ENCODE data around the gene CHRNE. TPM values are rescaled to one million over a fixed set of nuclear protein-coding genes. Genes with fewer than 3 reads are reported as not detected.

CHRNE gene
- polyA plus RNA-seq, 1 donor = 0.37 TPM

GRCh38 chr17:4947010-4947410, 44.1 kb upstream of the CHRNE start:
- Histone ChIP-seq H3K4me3 (ENCODE audit: low read length) (peak overlapping the region; percentile 100), H3K4me1 (ENCODE audit: control insufficient read depth, insufficient read depth, low read length) (peaks cover 48% of the 10 kb centered on the region), H3K27ac (ENCODE audit: low read length) (peak overlapping the region; percentile 99), H3K36me3 (ENCODE audit: control insufficient read depth, insufficient read depth, low read length) (peaks cover 52% of the 10 kb centered on the region), H3K27me3 (ENCODE audit: control insufficient read depth, insufficient read depth, low read length) (no peaks in the 10 kb centered on the region), H3K9me3 (ENCODE audit: control insufficient read depth, low read depth, low read length) (no peaks in the 10 kb centered on the region)
- 0% methylated on average over 1 of the region's 7 CpGs for WGBS (ENCODE audit: insufficient coverage, low lambda C conversion rate)
- DNase-seq = no peak

- no peak for DNase-seq
- Histone ChIP-seq H3K9me3 (ENCODE audit: control insufficient read depth, low read depth, low read length) (no peaks in the 10 kb centered on the region), H3K4me3 (ENCODE audit: low read length) (peak overlapping the region; percentile 100), H3K36me3 (ENCODE audit: control insufficient read depth, insufficient read depth, low read length) (peaks cover 54% of the 10 kb centered on the region), H3K27ac (ENCODE audit: low read length) (peak overlapping the region; percentile 99), H3K27me3 (ENCODE audit: control insufficient read depth, insufficient read depth, low read length) (no peaks in the 10 kb centered on the region), H3K4me1 (ENCODE audit: control insufficient read depth, insufficient read depth, low read length) (peaks cover 48% of the 10 kb centered on the region)
- no CpG with 5 or more reads among the region's 16 CpGs for WGBS (ENCODE audit: insufficient coverage, low lambda C conversion rate)
Observed at GRCh38 chr17:4946312-4946976, 43.5 kb upstream of the CHRNE start.

- no peak overlapping the region for H3K4me3 ChIP-seq (ENCODE audit: low read length)
Observed at GRCh38 chr17:4945944-4946280, 43.0 kb upstream of the CHRNE start.

GRCh38 chr17:4945176-4945943, 42.5 kb upstream of the CHRNE start:
- no CpG with 5 or more reads among the region's 7 CpGs for WGBS (ENCODE audit: insufficient coverage, low lambda C conversion rate)
- Histone ChIP-seq H3K27me3 (ENCODE audit: control insufficient read depth, insufficient read depth, low read length) (no peaks in the 10 kb centered on the region), H3K9me3 (ENCODE audit: control insufficient read depth, low read depth, low read length) (no peaks in the 10 kb centered on the region), H3K4me1 (ENCODE audit: control insufficient read depth, insufficient read depth, low read length) (peaks cover 42% of the 10 kb centered on the region), H3K27ac (ENCODE audit: low read length) (peak overlapping the region; percentile 55), H3K4me3 (ENCODE audit: low read length) (no peak overlapping the region), H3K36me3 (ENCODE audit: control insufficient read depth, insufficient read depth, low read length) (peaks cover 54% of the 10 kb centered on the region)
- DNase-seq = peak in 1 of 2 donors; percentile 67

More at GRCh38 chr17:4945944-4946280, 43.0 kb upstream of the CHRNE start:
- no CpG with 5 or more reads among the region's 4 CpGs for WGBS (ENCODE audit: insufficient coverage, low lambda C conversion rate)
- Histone ChIP-seq H3K36me3 (ENCODE audit: control insufficient read depth, insufficient read depth, low read length) (peaks cover 54% of the 10 kb centered on the region), H3K27ac (ENCODE audit: low read length) (peak overlapping the region; percentile 9), H3K4me1 (ENCODE audit: control insufficient read depth, insufficient read depth, low read length) (peaks cover 47% of the 10 kb centered on the region), H3K9me3 (ENCODE audit: control insufficient read depth, low read depth, low read length) (no peaks in the 10 kb centered on the region), H3K27me3 (ENCODE audit: control insufficient read depth, insufficient read depth, low read length) (no peaks in the 10 kb centered on the region)
- no peak for DNase-seq

- H3K27me3 ChIP-seq (ENCODE audit: control insufficient read depth, insufficient read depth, low read length) = no peaks in the 10 kb centered on the region
- DNase-seq = no peak
- peaks cover 38% of the 10 kb centered on the region for H3K4me1 ChIP-seq (ENCODE audit: control insufficient read depth, insufficient read depth, low read length)
- WGBS (ENCODE audit: insufficient coverage, low lambda C conversion rate) = no CpG with 5 or more reads among the region's 8 CpGs
- no peaks in the 10 kb centered on the region for H3K9me3 ChIP-seq (ENCODE audit: control insufficient read depth, low read depth, low read length)
- H3K27ac ChIP-seq (ENCODE audit: low read length) = peak overlapping the region; percentile 55
- peaks cover 54% of the 10 kb centered on the region for H3K36me3 ChIP-seq (ENCODE audit: control insufficient read depth, insufficient read depth, low read length)
- no peak overlapping the region for H3K4me3 ChIP-seq (ENCODE audit: low read length)
Observed at GRCh38 chr17:4944554-4945175, 41.8 kb upstream of the CHRNE start.

- Histone ChIP-seq H3K36me3 (ENCODE audit: control insufficient read depth, insufficient read depth, low read length) (peaks cover 54% of the 10 kb centered on the region), H3K9me3 (ENCODE audit: control insufficient read depth, low read depth, low read length) (no peaks in the 10 kb centered on the region), H3K4me3 (ENCODE audit: low read length) (no peak overlapping the region), H3K27me3 (ENCODE audit: control insufficient read depth, insufficient read depth, low read length) (no peaks in the 10 kb centered on the region), H3K27ac (ENCODE audit: low read length) (no peak overlapping the region), H3K4me1 (ENCODE audit: control insufficient read depth, insufficient read depth, low read length) (peaks cover 39% of the 10 kb centered on the region)
- no CpG with 5 or more reads among the region's 3 CpGs for WGBS (ENCODE audit: insufficient coverage, low lambda C conversion rate)
- DNase-seq = no peak
Observed at GRCh38 chr17:4944163-4944553, 41.3 kb upstream of the CHRNE start.

- no peak overlapping the region for H3K4me3 ChIP-seq (ENCODE audit: low read length)
- H3K9me3 ChIP-seq (ENCODE audit: control insufficient read depth, low read depth, low read length) = no peaks in the 10 kb centered on the region
- no peaks in the 10 kb centered on the region for H3K27me3 ChIP-seq (ENCODE audit: control insufficient read depth, insufficient read depth, low read length)
- no peak overlapping the region for H3K27ac ChIP-seq (ENCODE audit: low read length)
- no peak for DNase-seq
- H3K4me1 ChIP-seq (ENCODE audit: control insufficient read depth, insufficient read depth, low read length) = peaks cover 49% of the 10 kb centered on the region
- H3K36me3 ChIP-seq (ENCODE audit: control insufficient read depth, insufficient read depth, low read length) = peaks cover 61% of the 10 kb centered on the region
- 93% methylated on average over 3 of the region's 13 CpGs for WGBS (ENCODE audit: insufficient coverage, low lambda C conversion rate)
Observed at GRCh38 chr17:4942760-4943508, 40.0 kb upstream of the CHRNE start.

GRCh38 chr17:4941319-4941610, 38.4 kb upstream of the CHRNE start:
- WGBS (ENCODE audit: insufficient coverage, low lambda C conversion rate) = no CpG with 5 or more reads among the region's 4 CpGs
- Histone ChIP-seq H3K36me3 (ENCODE audit: control insufficient read depth, insufficient read depth, low read length) (peaks cover 68% of the 10 kb centered on the region), H3K27me3 (ENCODE audit: control insufficient read depth, insufficient read depth, low read length) (no peaks in the 10 kb centered on the region), H3K4me1 (ENCODE audit: control insufficient read depth, insufficient read depth, low read length) (peaks cover 42% of the 10 kb centered on the region), H3K9me3 (ENCODE audit: control insufficient read depth, low read depth, low read length) (no peaks in the 10 kb centered on the region), H3K4me3 (ENCODE audit: low read length) (peak overlapping the region; percentile 83), H3K27ac (ENCODE audit: low read length) (no peak overlapping the region)
- no peak for DNase-seq

GRCh38 chr17:4940555-4941318, 37.8 kb upstream of the CHRNE start:
- H3K9me3 ChIP-seq (ENCODE audit: control insufficient read depth, low read depth, low read length) = no peaks in the 10 kb centered on the region
- no peak for DNase-seq
- WGBS (ENCODE audit: insufficient coverage, low lambda C conversion rate) = 6% methylated on average over 5 of the region's 29 CpGs
- H3K27me3 ChIP-seq (ENCODE audit: control insufficient read depth, insufficient read depth, low read length) = no peaks in the 10 kb centered on the region
- peaks cover 66% of the 10 kb centered on the region for H3K36me3 ChIP-seq (ENCODE audit: control insufficient read depth, insufficient read depth, low read length)
- peaks cover 39% of the 10 kb centered on the region for H3K4me1 ChIP-seq (ENCODE audit: control insufficient read depth, insufficient read depth, low read length)
- H3K4me3 ChIP-seq (ENCODE audit: low read length) = peak overlapping the region; percentile 83
- peak overlapping the region; percentile 98 for H3K27ac ChIP-seq (ENCODE audit: low read length)
